GM18502 (cell line): Measurements from ENCODE around the gene DENND2A.
A peak's percentile ranks its signal among the peaks of the same experiment; 100 is the strongest.
"Not testable (repeated sequence)": the region's sequence is repeated elsewhere in the genome, so short reads cannot be mapped to it uniquely, and the experiment has no call there.

ENCODE experiments used
- ATAC-seq: cut with Tn5 transposase; IDR thresholded peaks from one replicate; pipeline ENCODE4 v1.9.1; 2021; ENCODE audit warnings: mild to moderate bottlenecking; ENCODE audit not compliant: unreplicated experiment, poor library complexity

DENND2A gene

DNA sequence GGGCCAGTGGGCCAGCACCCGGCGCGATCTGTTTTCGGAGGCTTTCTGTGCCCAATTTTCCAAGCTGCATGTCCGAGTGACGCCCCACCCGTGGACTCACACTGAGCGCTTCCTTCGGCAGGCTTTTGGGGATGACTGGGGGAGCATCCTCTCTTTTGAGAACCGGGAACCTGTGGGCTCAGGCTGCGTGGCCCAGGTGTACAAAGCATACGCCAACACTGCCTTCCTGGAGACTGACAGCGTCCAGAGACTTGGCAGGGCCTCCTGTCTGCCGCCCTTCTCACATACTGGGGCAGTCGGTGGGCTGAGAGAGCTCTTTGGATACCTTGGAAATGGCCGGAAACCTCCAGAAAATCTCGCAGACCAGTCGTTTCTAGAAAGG is 33.2 kb upstream of the DENND2A start:
- ATAC-seq, result no peak

DNA sequence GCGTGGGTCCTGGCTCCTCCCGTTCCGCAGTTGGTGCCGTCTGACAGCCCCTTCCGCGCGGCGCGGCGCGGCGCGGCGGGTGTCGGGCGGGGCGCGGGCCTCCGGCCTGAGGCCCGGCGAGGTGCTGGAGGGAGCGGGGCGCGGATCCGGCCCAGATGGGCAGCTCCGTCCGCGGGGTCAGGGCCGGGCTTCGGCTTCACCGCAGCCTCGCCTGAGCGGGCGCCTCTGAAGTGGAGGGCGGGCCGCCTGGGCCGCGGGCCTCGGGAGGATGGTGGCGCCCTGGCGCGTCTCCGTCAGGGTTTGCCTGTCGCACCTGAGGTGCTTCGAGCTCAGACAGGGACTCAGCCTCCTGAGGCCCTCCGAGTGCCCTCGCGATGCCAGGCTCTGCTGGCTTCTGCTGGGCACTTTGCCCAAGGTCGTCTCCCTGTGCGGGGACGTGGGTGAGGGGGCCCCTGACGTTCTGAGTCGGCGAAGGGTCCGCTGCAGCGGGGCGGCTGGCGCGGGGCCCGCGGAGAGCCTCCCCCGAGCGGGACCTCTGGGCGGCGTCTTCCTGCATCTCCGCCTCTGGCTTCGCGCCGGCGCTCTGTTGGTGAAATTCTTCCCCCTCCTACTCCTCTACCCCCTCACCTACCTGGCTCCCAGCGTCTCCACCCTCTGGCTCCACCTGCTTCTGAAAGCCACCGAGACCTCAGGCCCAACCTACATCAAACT is 32.6 kb upstream of the DENND2A start:
- ATAC-seq, result peak; percentile 48

DNA sequence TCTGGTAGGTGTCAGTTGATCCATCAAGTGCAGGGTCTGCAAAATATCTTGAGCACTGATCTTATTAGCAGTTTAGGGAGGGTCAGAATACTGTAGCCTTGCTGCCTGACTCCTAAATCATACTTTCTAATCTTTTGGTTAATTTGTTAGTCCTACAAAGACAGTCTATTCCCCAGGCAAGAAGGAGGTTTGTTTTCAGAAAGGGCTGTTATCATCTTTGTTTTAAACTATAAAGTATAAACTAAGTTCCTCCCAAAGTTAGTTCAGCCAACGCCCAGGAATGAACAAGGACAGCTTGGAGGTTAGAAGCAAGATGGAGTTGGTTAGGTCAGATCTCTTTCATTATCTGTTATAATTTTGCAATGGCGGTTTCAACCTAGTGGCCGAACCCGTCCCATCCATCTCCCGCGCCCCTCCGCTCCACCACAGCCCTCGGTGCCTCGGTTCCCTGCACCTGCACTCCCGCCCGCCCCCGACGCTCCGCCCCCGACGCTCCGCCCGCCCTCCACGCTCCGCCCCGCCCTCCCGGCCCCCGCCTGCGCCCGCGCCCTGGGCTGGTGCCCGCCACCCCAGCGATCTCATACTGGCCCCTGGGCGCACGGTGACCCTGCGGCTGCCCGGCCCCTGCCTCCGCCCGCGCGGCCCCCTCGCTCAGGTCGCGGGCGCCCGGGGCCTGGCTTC is 31.9 kb upstream of the DENND2A start, which contains the start of gene ADCK2:
ADCK2 (plus strand) TSS at position 564 of the 681 bp plus-strand sequence. CDS start 386 bp downstream, outside the sequence.
- peak; percentile 54 for ATAC-seq

DNA sequence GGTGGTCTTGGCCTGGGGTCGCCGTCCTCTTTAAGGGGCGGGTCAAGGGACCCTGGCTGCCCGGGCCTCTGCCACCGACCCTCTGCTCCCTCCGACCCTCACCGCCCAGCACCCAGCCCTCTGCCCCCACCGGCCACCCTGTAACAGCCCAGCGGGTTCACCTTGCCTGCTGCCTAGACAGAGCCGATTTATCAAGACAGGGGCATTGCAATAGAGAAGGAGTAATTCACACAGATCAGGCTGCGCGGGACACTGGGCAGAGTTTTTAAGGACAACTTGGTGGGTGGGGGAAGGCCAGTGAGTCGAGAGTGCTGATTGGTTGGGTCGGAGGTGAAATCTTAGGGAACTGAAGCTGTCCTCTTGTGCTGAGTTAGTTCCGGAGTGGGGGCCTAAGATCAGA is 31.4 kb upstream of the DENND2A start:
- no peak for ATAC-seq

DNA sequence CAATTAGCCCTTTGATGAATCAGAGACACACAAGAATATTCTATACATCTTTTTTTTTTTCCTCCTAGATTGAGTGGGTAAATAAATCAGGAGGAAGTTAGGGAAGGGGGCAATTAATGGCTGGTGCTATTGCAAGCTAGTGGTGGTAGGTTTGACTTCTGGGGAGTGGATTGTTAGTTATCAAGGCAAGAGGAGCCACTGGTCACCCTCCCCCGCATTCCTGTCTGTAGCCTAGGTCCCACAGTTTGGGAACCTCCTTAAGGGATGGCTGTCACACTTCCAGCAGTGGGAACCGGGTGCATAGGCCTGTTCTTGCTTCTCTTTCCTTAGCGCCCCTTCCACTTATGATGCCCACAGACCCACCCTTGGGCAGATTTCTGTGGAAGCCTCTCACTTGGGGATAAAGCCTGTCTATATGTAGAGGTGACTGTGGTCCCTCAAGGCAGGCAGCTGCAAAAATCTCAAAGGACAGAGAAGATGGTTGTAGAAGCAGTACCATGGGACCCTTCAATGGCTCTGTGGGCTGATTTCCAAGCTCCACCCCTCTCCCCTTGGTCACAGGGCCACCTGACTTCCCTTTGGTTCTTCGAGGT is 29.8 kb upstream of the DENND2A start:
- no peak for ATAC-seq

DNA sequence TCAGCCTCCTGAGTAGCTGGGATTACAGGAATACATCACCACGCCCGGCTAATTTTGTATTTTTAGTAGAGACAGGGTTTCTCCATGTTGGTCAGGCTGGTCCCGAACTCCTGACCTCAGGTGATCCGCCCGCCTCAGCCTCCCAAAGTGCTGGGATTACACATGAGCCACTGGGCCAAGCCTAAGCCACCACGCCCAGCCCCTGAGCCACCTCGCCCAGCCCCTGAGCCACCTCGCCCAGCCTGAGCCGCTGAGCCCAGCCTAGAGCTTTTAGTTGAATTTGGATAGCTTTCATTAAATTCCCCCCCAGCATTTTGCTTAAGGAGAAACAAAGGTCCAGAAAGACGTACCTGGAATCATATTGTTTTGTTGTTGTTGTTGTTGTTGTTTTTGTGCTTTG is 29.2 kb upstream of the DENND2A start:
- ATAC-seq, result not testable (repeated sequence)

DNA sequence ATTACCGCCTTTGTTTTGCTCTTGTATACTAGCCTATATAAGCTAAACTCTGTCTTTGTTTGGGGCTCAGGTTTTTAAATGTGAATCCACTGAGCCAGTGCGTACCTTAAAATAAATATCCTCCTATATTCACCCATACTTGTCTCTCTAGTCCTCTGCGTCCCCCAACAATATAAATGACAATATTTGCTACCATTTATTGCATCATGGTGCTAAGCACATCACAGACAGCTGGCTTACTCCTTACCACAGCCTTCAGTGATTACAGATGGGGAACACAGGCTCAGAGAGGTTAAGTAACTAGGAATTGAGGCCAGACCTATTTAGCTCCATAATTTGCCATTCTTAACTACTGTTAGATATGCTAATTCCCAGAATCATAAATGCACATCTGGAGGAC is 28.7 kb upstream of the DENND2A start:
- no peak for ATAC-seq

DNA sequence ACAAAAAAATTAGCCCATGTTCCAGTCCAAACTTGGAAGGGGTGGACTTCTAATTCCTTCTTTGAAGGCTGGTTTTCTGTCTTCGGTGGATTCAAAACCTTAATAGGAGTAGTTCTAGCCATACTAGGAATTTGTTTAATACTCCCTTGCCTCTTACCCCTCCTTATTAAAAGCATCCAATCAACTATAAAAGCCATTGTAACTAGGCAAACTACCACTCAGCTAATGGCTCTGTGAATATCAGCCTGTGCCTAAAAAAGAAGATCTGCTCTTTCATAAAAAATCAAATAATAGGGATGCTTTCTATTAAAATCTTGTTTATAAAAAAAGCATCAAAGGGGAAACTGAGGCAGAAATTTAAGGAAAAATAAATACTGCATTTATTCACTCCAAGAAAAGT is 28.0 kb upstream of the DENND2A start:
- no peak for ATAC-seq

DNA sequence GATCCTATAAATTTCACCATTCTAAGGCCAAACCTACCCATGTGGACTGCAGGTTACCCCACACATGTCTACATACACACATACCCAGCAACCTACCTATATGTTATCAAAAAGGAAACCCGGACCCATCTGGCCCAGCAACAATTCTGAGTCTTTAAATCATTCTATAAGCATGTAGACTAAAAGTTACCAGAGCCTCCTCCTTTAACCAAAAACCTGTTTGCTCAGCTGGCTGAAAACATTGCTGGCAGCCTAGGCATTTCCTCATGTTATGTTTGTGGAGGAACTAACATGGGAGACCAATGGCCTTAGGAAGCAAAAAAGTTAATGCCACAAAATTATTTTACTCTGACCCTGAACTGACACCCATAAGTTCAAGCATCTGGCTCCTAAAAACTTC is 26.9 kb upstream of the DENND2A start:
- no peak for ATAC-seq

DNA sequence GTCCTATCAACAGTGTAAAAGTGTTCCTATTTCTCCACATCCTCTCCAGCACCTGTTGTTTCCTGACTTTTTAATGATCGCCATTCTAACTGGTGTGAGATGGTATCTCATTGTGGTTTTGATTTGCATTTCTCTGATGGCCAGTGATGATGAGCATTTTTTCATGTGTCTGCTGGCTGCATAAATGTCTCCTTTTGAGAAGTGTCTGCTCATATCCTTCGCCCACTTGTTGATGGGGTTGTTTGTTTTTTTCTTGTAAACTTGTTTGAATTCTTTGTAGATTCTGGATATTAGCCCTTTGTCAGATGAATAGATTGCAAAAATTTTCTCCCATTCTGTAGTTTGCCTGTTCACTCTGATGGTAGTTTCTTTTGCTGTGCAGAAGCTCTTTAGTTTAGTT is 22.3 kb upstream of the DENND2A start:
- not testable (repeated sequence) for ATAC-seq

DNA sequence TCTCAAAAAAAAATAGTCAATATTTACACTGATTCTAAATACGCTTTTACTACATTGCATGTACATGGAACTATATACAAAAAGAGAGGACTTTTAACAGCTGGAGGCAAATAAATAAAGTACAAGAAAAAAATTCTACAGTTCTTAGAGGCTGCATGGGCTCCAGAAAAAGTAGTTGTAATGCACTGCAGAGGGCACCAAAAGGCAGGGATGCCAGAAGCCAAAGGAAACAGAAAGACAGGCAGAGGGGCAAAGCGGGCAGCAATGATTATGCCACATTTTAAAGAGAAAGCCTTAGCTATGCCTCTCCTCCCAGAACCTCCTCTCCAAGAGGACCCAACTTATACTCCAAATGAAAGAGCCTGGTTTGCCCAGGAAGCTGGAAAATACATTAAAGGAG is 20.5 kb upstream of the DENND2A start:
- ATAC-seq, result no peak

DNA sequence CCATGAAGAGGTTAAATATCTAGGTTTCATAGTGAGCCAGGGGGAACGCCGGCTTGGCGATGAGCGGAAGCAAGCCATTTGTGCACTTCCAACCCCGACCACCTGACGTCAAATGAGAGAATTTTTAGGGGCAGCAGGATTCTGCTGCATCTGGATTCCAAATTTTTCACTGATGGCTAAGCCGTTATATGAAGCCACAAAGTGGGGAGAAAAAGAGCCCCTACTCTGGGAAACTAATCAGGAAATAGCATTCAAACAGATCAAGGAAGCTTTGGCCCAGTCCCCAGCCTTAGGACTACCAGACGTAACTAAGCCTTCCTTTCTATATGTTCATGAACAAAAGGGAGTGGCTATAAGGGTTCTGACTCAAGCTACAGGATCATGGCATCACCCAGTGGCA is 19.2 kb upstream of the DENND2A start:
- ATAC-seq, result no peak

DNA sequence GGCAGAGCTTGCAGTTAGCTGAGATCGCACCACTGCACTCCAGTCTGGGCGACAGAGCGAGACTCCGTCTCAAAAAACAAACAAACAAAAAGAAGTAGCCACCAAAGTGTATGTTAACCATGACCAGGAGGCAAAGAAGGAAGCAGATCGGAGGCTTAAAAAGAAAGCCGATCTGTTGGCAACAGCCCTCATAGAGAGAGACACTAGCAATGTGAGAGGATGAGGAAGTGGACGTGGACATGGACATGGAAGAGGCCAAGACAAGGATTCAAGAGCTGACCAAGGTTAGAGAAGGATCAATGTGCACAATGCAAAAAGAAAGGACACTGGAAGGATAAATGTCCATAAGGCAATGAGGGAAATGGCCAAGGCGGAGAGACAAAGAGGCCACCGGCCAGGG is 17.3 kb upstream of the DENND2A start:
- no peak for ATAC-seq

DNA sequence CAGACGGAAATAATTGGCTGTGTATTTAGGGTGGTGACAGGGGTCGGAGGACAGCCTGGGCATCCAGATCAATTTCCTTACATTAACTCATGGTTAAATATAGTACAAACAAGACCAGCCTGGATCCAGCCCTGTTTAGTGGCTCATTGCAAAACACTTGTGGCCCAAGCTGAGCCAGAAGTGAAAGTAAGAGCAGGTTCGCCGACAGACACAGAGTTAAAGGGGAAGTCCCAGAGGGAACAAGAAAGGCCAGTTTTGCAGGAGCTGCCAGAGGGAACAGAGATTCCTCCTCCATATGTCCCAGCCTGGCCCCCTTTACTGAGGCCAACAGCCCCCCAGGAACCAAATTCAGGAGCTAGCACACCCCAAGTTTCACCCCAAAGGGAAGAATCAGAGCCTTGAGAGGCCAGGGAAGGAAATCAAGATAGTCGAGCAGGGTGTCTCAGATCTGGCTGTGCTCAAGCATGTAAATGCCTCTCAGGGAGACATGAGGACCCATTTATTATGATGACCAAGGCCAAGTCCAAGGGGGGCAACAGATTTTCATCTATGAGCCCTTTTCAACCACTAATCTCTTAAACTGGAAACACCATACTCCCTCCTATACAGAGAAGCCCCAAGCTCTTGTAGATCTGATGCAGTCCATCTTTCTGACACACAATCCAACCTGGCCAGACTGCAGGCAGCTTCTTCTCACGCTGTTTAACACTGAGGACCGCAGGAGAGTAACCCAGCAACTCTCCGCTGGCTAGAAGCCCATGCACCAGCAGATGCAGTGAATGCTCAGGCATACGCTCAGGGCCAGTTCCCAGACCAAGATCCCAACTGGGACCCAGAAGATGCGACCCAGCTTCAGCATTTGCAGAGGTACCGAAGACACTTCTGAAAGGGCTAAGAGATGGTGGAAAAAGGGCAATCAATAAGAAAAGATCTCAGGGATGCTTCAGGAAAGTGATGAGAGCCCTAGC is 16.2 kb upstream of the DENND2A start:
- peak; percentile 96 for ATAC-seq

DNA sequence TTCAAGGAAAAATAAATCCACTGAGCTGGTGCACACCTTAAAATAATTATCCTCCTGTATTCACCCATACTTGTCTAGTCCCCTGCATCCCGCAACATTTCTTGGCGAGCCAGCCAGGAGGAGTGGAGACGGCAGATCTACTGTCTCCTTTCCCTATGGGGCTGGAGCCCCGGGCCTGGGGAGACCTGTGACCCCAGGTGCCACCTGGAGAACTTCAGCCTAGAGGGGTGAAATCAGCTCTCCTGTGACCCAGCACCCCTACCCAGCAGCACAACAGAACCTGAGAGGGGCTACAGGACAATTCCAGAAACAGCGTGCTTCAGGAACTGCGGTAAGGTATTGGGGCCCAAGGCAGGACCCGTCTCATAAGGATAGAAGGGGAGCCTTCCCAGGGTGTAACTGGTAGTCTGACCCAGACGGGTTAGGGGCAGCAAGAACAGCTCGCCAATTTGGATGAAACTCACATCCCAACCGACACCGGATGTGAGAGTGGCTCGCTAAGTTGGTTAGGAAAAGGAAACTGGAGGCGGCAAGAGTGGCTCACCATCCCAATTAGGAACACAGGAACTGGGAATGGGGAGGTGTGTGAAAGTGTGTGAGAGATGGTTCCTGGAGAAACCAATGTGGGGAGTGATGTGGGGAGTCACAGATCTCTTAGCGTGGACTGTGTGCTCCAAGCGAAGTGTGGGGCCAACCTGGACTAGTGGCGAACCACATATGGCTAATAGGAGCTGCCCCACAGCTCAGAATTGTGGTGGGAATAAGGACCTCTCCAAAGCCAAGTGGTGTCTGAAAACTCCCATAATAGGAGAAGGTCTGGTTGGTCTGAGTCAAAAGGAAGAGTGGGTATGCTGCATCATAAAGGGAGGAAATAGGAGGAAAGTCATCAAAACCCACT is 15.1 kb upstream of the DENND2A start:
- no peak for ATAC-seq

DNA sequence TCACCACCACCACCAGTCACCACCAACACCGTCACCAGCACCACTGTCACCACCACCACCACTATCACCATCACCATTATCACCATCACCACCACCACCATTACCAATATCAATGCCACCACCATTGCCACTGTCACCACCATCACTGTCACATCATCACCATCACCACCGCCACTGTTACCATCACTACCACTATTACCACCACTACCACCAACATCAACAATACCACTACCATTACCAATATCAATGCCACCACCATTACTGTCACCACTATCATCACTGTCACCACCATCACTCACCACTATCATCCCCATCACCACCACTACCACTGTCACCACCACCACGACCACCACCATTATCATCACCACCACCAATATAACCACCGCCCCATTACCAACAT is 14.0 kb upstream of the DENND2A start:
- no peak for ATAC-seq

DNA sequence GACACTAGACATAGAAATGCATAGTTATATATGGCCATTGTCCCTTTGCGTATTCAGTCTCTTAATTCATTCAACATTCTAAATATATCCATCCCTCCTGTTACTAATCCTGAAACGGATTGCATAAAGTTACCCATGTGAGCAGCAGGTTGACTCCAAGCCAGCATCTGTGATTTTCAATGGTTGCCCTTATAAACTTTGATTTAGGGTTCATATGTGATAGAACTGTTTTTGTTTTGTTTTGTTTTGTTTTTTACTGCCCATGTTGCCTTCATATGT is 13.4 kb upstream of the DENND2A start:
- ATAC-seq, result no peak

DNA sequence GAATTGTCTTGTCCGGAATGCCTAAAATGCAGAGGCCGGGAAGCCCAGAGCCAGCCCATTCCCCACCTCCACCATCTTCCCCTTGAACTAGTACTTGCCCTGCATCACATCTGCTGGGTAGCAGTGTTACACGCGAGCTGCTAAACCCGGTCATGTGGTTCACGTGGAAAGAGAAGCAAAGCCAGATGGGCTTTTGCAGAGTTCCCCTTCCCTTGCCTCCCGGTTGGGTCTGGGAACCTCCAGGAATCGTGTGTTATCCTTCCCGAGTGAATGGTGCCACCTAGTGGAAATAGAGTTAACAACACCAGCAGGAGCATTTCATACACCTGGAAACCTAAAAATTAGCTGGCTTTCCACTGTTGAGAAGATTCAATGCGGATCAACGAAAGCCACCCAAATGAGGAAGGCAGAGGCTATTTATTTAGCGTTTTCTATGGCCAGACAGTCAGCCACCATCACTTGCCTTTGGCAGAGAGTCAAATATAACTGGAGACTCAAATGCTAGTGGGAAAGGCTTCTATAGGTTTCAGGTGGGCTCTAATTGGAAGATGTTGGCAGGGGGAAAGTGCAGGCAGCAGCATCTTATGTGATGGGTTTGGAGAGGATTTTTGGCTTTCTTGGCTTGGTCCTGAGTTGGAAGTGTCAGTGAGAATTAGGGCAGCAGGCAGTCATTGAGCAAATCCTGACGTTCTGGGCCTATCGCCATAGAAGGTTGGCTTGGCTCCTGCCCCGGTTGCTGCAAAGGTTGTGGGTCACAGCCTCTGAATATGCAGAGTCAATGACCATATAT is 12.9 kb upstream of the DENND2A start:
- no peak for ATAC-seq

DNA sequence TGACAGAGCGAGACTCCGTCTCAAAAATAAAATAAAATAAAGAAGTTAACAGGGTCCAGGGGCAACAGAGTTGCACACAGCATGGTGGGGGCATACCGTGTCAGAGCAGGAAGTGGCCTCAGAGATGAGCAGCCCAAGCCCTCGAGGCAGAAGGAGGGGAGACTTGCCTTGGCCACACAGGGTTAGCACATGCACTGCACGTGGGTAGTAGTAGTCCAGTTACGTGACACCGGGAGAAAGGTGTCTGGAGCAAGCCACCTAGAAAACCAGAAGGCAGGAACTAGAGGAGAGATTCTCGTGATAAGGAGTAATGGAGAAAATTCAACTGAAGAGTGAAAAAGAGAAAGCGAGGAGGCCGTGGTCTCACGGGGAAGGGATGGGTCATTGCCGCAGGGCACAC is 9.8 kb upstream of the DENND2A start:
- no peak for ATAC-seq
